Endothelial cell of umbilical vein (primary cell): ENCODE results near the gene DCLK2. TPM values are rescaled to one million over a fixed set of nuclear protein-coding genes. Genes with fewer than 3 reads are reported as not detected.
A peak's percentile ranks its signal among the peaks of the same experiment; 100 is the strongest.

ENCODE experiments used
- BruUV-seq: library from RNA; stranded (reverse); fragments of 400-500 nt; replicated peaks from 2 replicates; lab custom pipeline; 2021; lab: Mats Ljungman, UMichigan
- CTCF ChIA-PET: fragments of 300-600, 350-600 bp; sonication (Branson Sonifier 250); formaldehyde crosslinking; loops from one replicate; lab custom pipeline; 2021; ENCODE audit warnings: antibody characterized with exemption, inconsistent platforms; lab: Charles Lee
- POLR2A ChIA-PET: fragments of 300-600, 350-600 bp; sonication (Branson Sonifier 250); formaldehyde crosslinking; loops from one replicate; lab custom pipeline; 2021; ENCODE audit warnings: antibody characterized with exemption, inconsistent platforms; lab: Charles Lee
- DNase-seq: peaks from one replicate; pipeline ENCODE4 v3.0.0-alpha.2; 2011; ENCODE audit warnings: low read depth, low spot score
- FAIRE-seq: peaks from 2 replicates; lab custom pipeline; 2011; peaks lifted over from hg19 to GRCh38; lab: Jason Lieb, UNC
- H2AFZ ChIP-seq: 2 replicates; pipeline ENCODE4 v1.6.0; 2012; ENCODE audit warnings: low read depth, low read length, control low read depth, inconsistent platforms
- H3K27ac ChIP-seq: 2 replicates; pipeline ENCODE4 v1.5.1; 2011; ENCODE audit warnings: low read depth, mild to moderate bottlenecking, control low read depth, low read length, moderate library complexity; ENCODE audit not compliant: insufficient read depth
- H3K27me3 ChIP-seq, 2 experiments: 2 replicates each; pipeline versions ENCODE4 v1.6.0 to v1.6.1; 2011; ENCODE audit warnings: low read length in 2 of 2, mixed read lengths in 1 of 2; ENCODE audit not compliant: control insufficient read depth in 2 of 2, insufficient read depth in 2 of 2
- H3K36me3 ChIP-seq, 2 experiments: 2 replicates in 1 of 2; 3 replicates in 1 of 2; pipeline ENCODE4 v1.5.1; 2011; ENCODE audit warnings: low read length in 2 of 2, mild to moderate bottlenecking in 1 of 2, moderate library complexity in 1 of 2; ENCODE audit not compliant: control insufficient read depth in 2 of 2, insufficient read depth in 2 of 2; ENCODE audit errors: extremely low read depth in 1 of 2
- H3K4me1 ChIP-seq: 3 replicates; pipeline ENCODE4 v1.5.1; 2011; ENCODE audit warnings: mild to moderate bottlenecking, low read length; ENCODE audit not compliant: control insufficient read depth, insufficient read depth; ENCODE audit errors: extremely low read depth
- H3K4me2 ChIP-seq: 2 replicates; pipeline ENCODE4 v1.6.1; 2011; ENCODE audit warnings: low read length, control low read depth, mixed read lengths; ENCODE audit not compliant: insufficient read depth
- H3K4me3 ChIP-seq, 3 experiments: fragments of 200-600 bp in 1 of 3; sonication (generic), shearing (Covaris generic) in 1 of 3; replicated peaks in 1 of 3; 2 replicates each; pipeline ENCODE4 v1.5.1; 2011 to 2016; ENCODE audit warnings: control low read depth in 3 of 3, low read length in 3 of 3, mild to moderate bottlenecking in 2 of 3, inconsistent platforms in 1 of 3, low read depth in 1 of 3, moderate library complexity in 1 of 3; ENCODE audit not compliant: insufficient read depth in 1 of 3
- H3K79me2 ChIP-seq: 2 replicates; pipeline ENCODE4 v1.6.0; 2012; ENCODE audit warnings: low read length, inconsistent platforms; ENCODE audit not compliant: control insufficient read depth, insufficient read depth
- H3K9ac ChIP-seq: replicated peaks from 2 replicates; pipeline ENCODE3; 2011; ENCODE audit warnings: low read length, control low read depth; ENCODE audit not compliant: insufficient read depth; ENCODE audit errors: extremely low read depth
- H3K9me1 ChIP-seq: replicated peaks from 3 replicates; pipeline ENCODE4 v1.6.0; 2011; ENCODE audit warnings: mild to moderate bottlenecking, low read length; ENCODE audit not compliant: control insufficient read depth, insufficient read depth; ENCODE audit errors: extremely low read depth
- H3K9me3 ChIP-seq: replicated peaks from 2 replicates; pipeline ENCODE4 v1.5.1; 2012; ENCODE audit warnings: low read length, inconsistent platforms; ENCODE audit not compliant: control insufficient read depth, insufficient read depth
- H4K20me1 ChIP-seq: replicated peaks from 2 replicates; pipeline ENCODE3; 2011; ENCODE audit warnings: mild to moderate bottlenecking, low read length; ENCODE audit not compliant: control insufficient read depth, insufficient read depth; ENCODE audit errors: extremely low read depth
- EZH2 ChIP-seq: IDR thresholded peaks from 2 replicates; pipeline ENCODE4 v1.6.1; 2012; ENCODE audit warnings: borderline replicate concordance, low read depth, mild to moderate bottlenecking, moderate library complexity, low read length, inconsistent platforms; ENCODE audit not compliant: severe bottlenecking
- FOS ChIP-seq: IDR thresholded peaks from 2 replicates; pipeline ENCODE4 v1.6.1; 2011; ENCODE audit warnings: mild to moderate bottlenecking, low read length, moderate library complexity, borderline replicate concordance; ENCODE audit not compliant: insufficient read depth
- GATA2 ChIP-seq: IDR thresholded peaks from 2 replicates; pipeline ENCODE4 v1.7.0; 2011; ENCODE audit warnings: low read depth, mild to moderate bottlenecking, moderate library complexity, mixed read lengths, low read length; ENCODE audit not compliant: insufficient read length, insufficient read depth
- JUN ChIP-seq: IDR thresholded peaks from 2 replicates; pipeline ENCODE4 v1.6.1; 2011; ENCODE audit warnings: borderline replicate concordance, low read depth; ENCODE audit not compliant: insufficient read length, insufficient read depth
- MYC ChIP-seq: IDR thresholded peaks from one replicate; pipeline ENCODE4 v1.6.1; 2011; ENCODE audit warnings: mild to moderate bottlenecking, low read depth, low read length
- POLR2A ChIP-seq: IDR thresholded peaks from 2 replicates; pipeline ENCODE4 v1.6.1; 2012; ENCODE audit warnings: low read depth, mild to moderate bottlenecking, control low read depth, low read length
- POLR2AphosphoS5 ChIP-seq: IDR thresholded peaks from 2 replicates; pipeline ENCODE4 v1.6.1; 2012; ENCODE audit warnings: low read depth, mild to moderate bottlenecking, control low read depth, low read length, moderate library complexity; ENCODE audit not compliant: insufficient read depth
- dilution Hi-C: fragments of 300-500 bp; cut with MboI; formaldehyde crosslinking; loops from one replicate; pipeline ENCODE4 v1.15.0; 2019; ENCODE audit warnings: low sequenced_read_pairs; ENCODE audit not compliant: extremely low pct_ligation_motif_present
- intact Hi-C: fragments of 100-400 bp; cut with micrococcal nuclease; formaldehyde crosslinking; loops from one replicate; pipeline ENCODE4 v1.10.0; 2022
- polyA plus RNA-seq, 4 experiments: library from polyadenylated mRNA; depleted of rRNA in 3 of 4; stranded (reverse) in 3 of 4; unstranded in 1 of 4; fragments of >200 nt; gene quantifications; 2 replicates each; pipeline versions ENCODE4 v1.2.1 to v1.2.3, GENCODE V29; 2011 to 2012; ENCODE audit warnings: missing spikeins in 1 of 4
- total RNA-seq: library from RNA; stranded (reverse); gene quantifications from 2 replicates; pipeline ENCODE4 v1.2.3, GENCODE V29; 2021
- TF ChIP-seq, protein P1 (sequence below), 2 donors: IDR thresholded peaks; 1 replicate in 1 of 2; 2 replicates in 1 of 2; pipeline ENCODE4 v1.5.1; 2011; ENCODE audit warnings: low read length in 2 of 2, mild to moderate bottlenecking in 2 of 2, moderate library complexity in 2 of 2, control low read depth in 1 of 2, inconsistent platforms in 1 of 2, low read depth in 1 of 2; ENCODE audit not compliant: insufficient read depth in 1 of 2; ENCODE audit errors: extremely low read depth in 1 of 2
- TF ChIP-seq, protein P2 (sequence below): IDR thresholded peaks from 2 replicates; pipeline ENCODE4 v1.6.1; 2011; ENCODE audit not compliant: insufficient read depth, insufficient read length

The DCLK2 gene
- total and polyA plus RNA-seq, 2 donors (not counting 3 experiments of a cell fraction or from before 2014, with no cell fraction given) = 1.7 to 4.7 TPM

DNA sequence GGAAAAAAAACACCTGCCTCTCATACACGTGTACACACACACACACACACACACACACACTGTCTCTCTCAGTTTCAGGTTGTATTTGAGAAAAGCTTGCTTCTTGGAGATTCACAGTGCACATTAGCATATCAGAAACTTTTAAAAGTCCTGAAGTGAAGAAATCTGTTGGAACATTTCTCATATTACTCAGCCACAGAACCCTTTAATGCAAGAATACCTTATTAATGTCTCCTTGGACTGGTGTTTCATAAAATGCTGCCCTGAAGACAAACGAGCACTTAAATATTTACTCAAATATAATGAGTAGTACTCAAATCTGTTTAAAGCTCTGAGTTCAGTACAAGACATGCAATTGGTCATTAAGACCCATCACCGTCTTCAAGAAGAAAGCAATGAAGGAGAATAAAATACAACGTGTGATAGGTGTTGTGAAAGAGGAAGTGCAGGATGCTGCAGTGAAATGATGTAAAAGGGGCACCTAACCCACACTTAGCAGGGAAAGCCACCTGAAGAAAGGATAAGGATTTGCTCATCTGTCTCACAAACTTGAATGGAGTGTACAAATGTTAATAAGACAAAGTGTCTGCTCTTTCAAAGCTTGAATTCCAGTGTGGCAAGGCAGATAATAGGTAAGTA, 57.0 kb downstream of the DCLK2 start:
- Histone ChIP-seq H2AFZ (no peak overlapping the region), H3K9me3 (no peaks in the 10 kb centered on the region), H3K4me2 (no peak overlapping the region), H3K79me2 (no peaks in the 10 kb centered on the region), H3K9ac (no peak overlapping the region), H3K27me3 (no peaks in the 10 kb centered on the region), H3K27ac (peak overlapping the region; percentile 22), H3K4me3 (no peak overlapping the region), H3K4me1 (peaks cover 16% of the 10 kb centered on the region), H3K36me3 (no peaks in the 10 kb centered on the region), H3K9me1 (no peaks in the 10 kb centered on the region), H4K20me1 (no peaks in the 10 kb centered on the region)
- DNase-seq (no peak), FAIRE-seq (peak; percentile 33)
- dilution Hi-C loops (no loop called here), intact Hi-C loops (no loop called here)
- ChIA-PET POLR2A (no interaction called here), CTCF (interaction anchor here (1.0 to 1.7 kb wide), 4 partner anchors 11 to 74 kb away, joined by 3 to 7 read pairs (median 4); no protein-coding TSS in a partner anchor)
- TF ChIP-seq JUN (no peak), MYC (no peak), GATA2 (no peak), POLR2A (no peak), FOS (no peak), POLR2AphosphoS5 (no peak), EZH2 (no peak)
- TF ChIP-seq, protein P1, sequence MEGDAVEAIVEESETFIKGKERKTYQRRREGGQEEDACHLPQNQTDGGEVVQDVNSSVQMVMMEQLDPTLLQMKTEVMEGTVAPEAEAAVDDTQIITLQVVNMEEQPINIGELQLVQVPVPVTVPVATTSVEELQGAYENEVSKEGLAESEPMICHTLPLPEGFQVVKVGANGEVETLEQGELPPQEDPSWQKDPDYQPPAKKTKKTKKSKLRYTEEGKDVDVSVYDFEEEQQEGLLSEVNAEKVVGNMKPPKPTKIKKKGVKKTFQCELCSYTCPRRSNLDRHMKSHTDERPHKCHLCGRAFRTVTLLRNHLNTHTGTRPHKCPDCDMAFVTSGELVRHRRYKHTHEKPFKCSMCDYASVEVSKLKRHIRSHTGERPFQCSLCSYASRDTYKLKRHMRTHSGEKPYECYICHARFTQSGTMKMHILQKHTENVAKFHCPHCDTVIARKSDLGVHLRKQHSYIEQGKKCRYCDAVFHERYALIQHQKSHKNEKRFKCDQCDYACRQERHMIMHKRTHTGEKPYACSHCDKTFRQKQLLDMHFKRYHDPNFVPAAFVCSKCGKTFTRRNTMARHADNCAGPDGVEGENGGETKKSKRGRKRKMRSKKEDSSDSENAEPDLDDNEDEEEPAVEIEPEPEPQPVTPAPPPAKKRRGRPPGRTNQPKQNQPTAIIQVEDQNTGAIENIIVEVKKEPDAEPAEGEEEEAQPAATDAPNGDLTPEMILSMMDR (IDR thresholded peaks at IDR 0.05; ENCODE audit: extremely low read depth in 1 of 2, insufficient read depth in 1 of 2, low read depth in 1 of 2, low read length in 2 of 2) = no peak
- TF ChIP-seq, protein P2, sequence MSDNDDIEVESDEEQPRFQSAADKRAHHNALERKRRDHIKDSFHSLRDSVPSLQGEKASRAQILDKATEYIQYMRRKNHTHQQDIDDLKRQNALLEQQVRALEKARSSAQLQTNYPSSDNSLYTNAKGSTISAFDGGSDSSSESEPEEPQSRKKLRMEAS = no peak
- BruUV-seq = no TSS peak
